GM12801 (cell line): ENCODE data around the gene BSCL2.

ENCODE experiments used
- TF ChIP-seq, protein P1 (sequence below): IDR thresholded peaks from one replicate; pipeline ENCODE4 v1.5.1; 2011; ENCODE audit warnings: control low read depth; ENCODE audit not compliant: insufficient read length; ENCODE audit errors: extremely low read depth

BSCL2 gene

DNA sequence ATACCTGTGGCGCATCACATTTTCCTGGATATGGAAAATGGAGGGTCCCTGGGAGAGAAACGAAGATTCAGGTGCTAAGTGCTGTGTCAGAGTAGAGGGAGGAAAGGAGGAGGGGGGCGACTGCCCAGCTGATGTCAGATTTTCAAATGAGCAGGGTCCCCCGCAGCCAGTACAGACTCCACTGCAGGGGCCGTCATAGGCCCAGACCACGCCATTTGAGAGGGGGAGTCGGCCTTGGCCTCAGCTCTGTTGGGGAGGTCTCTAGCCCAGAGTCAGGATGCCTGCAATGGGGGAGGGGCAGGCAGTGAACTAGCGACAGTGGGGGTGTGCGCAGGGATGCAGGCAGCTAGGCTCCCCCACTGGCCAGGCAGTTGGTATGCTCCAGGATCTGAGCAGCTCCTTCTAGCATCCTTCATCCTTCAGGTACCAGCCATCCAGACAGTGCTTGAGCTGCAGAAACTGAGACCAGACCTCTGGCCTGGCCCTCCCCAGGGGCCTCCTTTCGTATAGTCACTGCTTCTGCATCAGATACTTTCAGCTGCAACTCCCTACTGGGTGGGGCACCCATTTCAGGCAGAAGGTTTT is at the start of gene BSCL2, which contains the start of gene GNG3:
Gene BSCL2, minus strand, starts transcription at position 148 of the 585 bp plus-strand sequence. CDS start 229 bp downstream, outside the sequence.
Gene GNG3, plus strand, starts transcription at position 400 of the 585 bp plus-strand sequence. CDS start 620 bp downstream, outside the sequence.
- TF ChIP-seq, protein P1, sequence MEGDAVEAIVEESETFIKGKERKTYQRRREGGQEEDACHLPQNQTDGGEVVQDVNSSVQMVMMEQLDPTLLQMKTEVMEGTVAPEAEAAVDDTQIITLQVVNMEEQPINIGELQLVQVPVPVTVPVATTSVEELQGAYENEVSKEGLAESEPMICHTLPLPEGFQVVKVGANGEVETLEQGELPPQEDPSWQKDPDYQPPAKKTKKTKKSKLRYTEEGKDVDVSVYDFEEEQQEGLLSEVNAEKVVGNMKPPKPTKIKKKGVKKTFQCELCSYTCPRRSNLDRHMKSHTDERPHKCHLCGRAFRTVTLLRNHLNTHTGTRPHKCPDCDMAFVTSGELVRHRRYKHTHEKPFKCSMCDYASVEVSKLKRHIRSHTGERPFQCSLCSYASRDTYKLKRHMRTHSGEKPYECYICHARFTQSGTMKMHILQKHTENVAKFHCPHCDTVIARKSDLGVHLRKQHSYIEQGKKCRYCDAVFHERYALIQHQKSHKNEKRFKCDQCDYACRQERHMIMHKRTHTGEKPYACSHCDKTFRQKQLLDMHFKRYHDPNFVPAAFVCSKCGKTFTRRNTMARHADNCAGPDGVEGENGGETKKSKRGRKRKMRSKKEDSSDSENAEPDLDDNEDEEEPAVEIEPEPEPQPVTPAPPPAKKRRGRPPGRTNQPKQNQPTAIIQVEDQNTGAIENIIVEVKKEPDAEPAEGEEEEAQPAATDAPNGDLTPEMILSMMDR, result no peak

DNA sequence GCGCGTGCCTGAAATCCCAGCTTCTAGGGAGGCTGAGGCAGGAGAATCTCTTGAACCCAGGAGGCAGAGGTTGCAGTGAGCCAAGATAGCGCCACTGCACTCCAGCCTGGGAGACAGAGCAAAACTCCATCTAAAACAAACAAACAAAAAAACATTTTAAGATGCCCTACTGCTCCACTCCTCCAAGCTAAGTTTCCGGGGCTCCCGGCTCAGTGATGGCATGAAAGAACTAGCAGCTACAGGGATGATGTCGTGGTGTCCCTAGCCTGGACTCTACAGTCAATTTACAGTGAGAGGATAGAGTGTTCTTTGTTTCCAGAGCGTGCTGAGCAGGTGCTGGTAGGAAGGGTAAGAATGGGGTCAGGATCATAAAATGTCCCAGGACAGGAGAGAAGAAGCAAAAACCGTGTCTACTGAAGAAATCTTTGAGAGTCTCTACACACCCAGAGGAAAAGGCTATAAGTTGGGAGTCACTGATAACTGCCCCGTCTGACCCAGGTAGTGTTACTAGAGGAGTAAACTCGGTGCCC is 47.9 kb upstream of the BSCL2 start:
- TF ChIP-seq, protein P1, result no peak

DNA sequence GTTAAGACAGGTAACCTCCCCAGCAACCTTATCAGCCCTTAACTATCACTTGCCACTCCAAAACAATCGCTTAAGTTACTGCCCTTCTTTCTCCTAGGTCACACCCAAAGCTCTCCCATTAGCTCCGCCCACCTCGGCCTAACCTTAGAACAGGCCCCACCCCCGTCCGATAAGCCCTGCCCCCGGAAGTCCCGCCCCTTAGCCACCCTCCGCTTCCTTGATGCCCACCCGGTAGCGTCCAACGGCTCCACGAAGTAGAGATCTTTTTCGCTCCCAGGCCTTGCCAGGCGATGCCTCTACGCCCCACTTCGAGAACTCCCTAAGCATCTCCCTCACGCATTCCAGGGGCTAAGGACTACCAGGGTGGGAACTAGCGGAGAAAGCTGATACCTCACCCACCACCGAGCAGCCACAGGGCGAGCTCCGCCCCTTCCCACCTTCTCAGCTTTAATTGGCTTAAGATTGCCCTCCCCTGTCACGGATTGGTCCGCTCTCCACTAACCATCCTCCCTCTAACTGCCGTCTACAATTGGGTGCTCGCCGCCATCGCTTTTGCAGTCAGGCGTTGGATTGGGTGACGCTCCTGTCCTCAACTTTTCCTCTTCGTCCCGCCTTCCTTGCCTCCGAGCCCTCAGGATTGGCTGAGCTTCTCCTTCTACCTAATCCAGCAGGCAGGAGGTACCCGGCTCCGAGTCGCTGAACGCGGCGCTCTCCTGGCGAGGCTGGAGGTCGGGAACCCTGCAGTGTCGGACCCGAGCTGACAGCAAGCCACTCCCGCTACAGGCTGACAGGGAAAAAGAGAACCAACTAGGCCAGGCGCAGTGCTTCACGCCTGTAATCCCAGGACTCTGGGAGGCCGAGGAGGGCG is 46.7 kb upstream of the BSCL2 start, which contains the start of gene ZBTB3:
Gene ZBTB3, minus strand, starts transcription at position 425 of the 868 bp plus-strand sequence. CDS start 496 bp downstream, outside the sequence.
- TF ChIP-seq, protein P1, result no peak

DNA sequence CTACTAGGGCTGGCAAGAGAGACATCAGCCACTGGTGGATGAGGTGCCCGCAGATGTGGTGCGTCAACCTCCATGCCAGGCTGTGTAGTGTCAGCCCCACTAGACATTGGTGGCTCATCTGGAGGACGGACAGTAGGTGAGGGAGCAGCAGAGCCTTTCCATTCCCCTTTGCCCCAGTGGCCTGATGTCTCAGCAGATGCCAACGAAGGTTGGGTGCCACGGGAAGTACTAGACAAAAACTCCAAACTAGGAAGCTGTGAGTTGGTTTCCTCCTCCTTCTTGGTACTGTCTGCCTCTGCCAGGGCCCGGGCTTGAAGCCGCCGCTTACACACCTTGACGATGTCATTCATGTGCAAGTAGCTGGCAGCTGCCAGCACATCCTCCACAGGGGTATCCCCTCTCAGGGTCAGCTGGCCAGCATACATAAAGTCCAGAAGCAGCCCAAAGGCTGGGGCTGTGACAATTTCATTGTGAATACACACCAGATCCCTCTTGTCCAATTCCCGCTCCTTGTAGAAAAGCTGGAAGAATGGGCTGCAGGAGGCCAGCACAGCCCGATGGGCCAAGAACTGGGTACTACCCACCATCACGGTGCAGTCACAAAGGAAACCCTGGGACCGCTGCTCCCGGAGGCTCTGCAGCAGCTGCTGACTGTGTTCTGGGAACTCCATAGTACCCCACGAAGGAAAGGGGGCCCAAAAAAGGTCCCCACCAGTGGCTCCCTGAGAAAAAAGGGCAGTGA is 45.9 kb upstream of the BSCL2 start:
- TF ChIP-seq, protein P1, result no peak

DNA sequence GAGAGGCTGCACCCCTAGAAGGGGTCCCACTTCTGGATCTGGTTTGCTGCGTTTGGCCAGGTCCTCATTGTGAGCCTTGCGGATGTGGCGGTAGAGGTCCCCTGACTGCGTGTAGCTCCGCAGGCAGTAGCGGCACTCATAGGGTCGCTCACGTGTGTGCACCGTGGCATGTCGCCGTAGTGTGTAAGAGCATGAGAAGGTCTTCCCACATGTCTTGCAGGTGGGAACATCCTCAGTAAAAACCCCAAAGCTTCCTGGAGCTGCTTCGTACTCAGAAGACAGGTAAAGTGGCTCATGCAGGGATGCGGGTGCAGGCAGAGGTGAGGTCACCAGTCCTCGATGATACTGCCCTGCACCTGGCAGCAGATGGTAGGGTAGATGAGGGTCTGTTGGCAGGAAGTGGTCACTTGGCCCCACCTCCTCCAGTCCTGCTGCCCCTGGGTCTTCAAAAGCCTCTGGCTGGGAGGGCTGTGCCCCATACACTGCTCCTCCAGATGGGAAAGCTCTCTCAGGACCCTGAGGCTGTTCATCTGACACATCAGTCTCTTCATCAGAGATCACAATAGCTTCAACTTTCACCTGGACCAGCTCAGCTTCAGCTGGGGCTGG is 45.1 kb upstream of the BSCL2 start:
- TF ChIP-seq, protein P1, result no peak

DNA sequence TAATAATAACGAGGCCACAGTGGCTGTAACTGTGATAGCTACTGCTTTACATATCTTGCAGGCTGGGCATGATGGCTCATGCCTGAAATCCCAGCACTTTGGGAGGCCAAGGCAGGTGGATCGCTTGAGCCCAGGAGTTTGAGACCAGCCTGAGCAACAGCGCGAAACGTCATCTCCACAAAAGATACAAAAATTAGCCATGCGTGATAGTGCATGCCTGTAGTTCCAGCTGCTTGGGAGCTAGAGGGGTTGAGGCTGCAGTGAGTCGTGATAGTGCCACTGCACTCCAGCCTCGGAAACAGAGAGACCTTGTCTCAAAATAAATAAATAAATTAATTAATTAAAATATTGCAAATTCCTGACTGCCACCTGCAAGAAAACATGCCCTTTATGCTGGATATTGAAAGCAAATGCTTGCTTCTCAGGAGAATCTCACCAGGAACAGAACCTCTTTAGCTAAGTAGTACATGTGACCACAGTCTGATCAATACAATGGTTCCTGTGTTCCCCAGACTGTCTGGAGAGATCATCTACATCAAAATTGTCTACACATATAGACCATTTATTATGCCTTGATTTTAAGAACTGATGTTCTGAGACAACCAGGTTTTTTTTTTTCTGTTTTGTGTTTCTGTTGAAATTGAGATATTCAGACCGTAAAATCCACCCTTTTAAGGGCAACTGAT is 40.4 kb upstream of the BSCL2 start:
- TF ChIP-seq, protein P1, result no peak
